Activated T-helper 9 cell treated with anti-CD3 and anti-CD28 coated beads, Interleukin-2, amount 50 U/mL, for 16 hours (primary cell): ENCODE data around the gene TMEM259.
A peak's percentile ranks its signal among the peaks of the same experiment; 100 is the strongest.

Experiments
- DNase-seq: peaks from one replicate; pipeline ENCODE4 v3.0.0-alpha.2; 2020; ENCODE audit warnings: low read depth

Gene TMEM259

DNA sequence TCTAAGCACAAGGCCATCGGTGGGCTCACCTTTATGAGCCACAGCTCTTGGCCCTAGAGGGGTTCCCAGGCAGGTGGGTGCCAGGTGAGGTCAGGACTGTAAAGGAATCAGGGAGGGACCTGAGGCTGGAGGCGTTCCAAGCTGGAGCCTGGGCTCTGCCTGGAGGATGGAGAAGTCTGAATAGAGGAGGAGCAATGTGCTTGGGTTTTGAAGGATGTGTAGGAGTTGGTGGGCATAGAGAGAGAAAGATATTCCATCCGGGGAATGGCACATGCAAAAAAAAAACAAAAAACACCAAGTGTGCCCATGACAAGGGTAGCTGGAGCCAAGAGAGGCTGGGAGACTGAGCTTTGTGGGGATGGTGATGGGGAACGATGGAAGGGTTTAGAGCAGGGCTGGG, 18.3 kb downstream of the TMEM259 start:
- no peak for DNase-seq

DNA sequence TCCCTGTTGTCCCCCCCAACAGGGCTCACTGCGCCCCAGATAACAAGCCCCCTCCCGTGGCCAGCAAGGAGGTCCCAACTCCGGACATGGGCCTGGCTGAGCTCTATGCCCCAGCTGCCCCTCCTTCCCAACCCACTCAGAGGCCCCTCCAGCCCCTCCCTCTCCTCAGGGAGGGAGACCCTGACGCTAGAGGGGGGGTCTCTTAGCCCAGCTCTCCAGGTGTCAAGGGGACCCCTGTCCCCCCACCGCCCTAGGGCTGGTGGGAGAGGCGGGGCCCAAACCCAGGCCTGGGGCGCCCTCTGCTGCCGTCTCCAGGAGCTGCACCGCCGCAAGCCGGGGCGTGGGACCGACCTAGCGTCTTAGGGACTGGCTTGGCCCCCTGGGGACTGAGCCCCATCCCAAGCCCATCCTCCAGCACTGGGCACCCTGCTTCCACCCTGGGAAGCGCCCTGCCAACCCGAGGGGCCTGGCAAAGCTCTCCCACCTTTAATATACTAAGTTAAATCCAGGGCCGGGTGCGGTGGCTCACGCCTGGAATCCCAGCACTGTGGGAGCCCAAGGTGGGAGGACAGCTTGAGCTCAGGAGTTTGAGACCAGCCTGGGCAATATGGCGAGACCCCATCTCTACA, 19.3 kb downstream of the TMEM259 start:
- peak; percentile 58 for DNase-seq

- DNase-seq = no peak
Measured at GRCh38 chr19:1000591-1001537, 20.1 kb downstream of the TMEM259 start.

DNA sequence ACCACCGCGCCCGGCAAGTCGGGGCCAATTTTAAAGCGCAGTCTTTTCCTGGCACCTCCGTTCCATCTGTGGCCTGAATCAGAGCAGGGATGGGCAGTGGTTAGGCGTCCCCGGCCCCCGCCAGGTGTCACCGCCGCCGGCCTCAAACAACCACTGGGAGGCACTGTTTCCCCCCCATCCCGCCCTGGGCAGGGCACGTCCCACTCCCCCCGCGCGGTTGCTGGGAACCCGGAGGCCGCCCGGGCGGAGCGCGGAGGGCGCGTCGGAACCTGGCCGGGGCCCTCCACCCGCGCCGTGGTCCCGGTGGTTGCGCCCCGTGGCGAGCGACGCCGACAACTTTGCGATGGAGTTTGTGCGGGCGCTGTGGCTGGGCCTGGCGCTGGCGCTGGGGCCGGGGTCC, 20.8 kb downstream of the TMEM259 start, which contains the start of gene GRIN3B:
TSS of gene GRIN3B (plus strand) at position 325 of the 400 bp plus-strand sequence. CDS start at position 344, 19 bp downstream.
- DNase-seq = peak; percentile 51

GRCh38 chr19:999379-999719, 21.6 kb downstream of the TMEM259 start:
- DNase-seq = no peak

GRCh38 chr19:998064-998463, 22.9 kb downstream of the TMEM259 start:
- DNase-seq = no peak

DNA sequence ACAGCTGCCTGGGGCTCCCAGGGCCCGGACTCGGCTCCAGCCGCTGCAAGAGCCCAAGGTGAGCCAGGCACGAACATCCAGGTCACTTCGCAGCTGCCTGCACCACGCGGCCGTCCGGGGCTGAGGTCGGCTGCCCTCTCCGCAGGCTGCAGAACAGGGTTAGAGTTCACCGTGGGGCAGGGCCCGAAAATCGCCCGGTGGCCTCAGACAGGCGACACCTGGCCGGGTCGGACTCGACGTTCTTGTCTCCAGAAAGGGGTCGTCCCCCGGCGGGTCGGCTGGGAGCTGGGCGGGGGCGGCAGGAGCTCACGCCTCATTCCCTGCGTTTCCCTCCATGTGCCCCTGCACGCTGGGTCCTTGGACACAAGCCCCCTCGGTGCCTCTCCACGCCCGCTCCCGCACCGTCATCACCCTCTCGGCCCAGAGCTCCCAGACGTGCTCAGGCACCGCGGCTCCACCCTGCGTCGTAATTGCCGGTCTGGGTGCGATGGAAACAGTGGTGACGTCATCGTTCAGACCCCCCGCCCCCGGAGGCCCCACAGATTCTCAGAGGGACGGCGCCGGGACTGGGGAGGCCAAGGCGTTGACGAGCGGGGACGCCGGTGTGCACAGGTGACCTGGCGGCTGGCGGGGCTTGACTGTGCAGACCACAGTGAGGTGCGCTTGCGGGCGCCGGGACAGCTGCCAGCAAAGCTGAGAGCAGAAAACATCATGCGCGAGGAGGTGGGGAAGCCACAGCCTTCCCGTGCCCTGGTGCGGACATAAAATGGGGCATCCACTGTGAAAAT, 24.7 kb downstream of the TMEM259 start:
- peak; percentile 62 for DNase-seq

- no peak for DNase-seq
Measured at GRCh38 chr19:995051-995827, 25.7 kb downstream of the TMEM259 start.

DNA sequence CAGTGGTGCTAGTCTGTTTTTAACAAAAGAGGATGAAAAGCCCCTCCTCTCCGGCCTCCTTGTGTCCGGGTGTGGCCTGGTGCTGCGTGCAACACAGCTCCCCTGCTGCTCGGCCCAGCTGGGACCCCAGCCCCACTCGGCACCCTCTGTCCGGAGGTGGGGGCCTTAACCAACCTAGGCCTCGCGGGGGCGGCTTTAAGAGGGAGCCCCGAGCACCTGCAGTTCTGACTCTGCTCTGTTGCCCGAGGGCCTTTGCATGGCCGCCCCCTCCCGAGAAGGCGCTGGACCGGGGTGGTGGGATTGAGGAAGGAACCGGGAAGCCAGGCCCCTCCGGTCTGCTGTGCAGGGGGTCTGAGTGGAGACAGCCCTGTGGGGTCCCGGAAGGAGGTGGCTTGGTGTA, 26.4 kb downstream of the TMEM259 start:
- no peak for DNase-seq

DNA sequence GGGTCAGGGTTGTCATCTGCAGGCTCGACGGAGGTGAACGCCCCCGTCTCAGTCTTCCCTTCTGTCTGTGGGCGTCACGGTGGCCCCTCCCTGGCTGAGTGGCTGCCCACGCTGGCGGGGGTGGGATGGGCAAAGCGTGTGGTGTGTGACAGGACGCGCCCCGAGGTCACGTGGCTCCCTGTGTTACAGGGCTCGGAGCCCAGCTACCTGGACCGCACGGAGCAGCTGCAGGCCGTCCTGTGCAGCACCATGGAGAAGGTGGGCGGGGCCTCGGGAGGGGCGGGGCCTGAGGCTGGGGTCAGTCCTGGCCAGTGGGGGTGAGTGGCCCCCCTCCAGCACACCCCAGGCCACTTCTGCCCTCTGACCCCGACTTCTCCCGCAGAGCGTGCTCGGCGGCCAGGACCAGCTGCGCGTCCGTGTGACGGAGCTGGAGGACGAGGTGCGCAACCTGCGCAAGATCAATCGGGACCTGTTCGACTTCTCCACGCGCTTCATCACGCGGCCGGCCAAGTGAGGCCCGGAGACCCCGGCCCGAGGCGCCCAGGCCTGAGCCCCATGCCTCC, 27.0 kb downstream of the TMEM259 start:
- no peak for DNase-seq

- DNase-seq = no peak
Measured at GRCh38 chr19:993361-993830, 27.5 kb downstream of the TMEM259 start.

GRCh38 chr19:992670-993055, 28.3 kb downstream of the TMEM259 start:
- no peak for DNase-seq

DNA sequence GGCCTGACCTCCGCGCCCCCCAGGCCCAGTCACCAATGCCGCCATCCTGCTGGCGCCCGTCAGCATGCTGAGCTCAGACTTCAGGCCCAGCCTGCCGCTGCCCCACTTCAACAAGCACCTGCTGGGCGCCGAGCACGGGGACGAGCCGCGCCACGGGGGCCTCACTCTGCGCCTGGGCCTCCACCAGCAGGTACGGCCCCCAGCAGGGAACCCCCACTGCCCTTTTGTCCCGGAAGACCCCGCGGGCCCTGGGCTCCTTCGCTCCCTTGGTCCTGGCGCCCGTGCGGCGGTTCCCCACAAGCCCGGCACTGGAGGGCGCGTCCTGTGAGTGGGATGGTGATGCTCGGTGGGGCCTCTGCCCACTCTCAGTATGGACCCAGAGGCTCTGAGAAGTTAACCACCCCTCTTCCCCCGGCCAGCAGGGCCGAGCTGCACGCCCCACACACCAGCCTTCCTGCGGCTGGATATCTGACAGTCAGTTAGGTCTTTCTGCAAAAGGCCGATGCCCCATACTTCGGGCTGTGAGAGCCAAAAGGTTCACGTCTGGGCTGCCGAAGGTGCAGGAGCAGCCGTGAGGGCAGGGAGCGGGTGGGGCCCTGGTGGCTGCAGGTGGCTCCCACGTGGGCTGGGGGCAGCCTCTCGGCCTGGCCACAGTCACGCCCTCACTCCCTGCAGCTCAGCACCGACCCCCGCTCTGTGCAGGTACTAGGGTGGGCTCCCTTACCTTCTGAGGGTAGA, 28.8 kb downstream of the TMEM259 start:
- no peak for DNase-seq

DNA sequence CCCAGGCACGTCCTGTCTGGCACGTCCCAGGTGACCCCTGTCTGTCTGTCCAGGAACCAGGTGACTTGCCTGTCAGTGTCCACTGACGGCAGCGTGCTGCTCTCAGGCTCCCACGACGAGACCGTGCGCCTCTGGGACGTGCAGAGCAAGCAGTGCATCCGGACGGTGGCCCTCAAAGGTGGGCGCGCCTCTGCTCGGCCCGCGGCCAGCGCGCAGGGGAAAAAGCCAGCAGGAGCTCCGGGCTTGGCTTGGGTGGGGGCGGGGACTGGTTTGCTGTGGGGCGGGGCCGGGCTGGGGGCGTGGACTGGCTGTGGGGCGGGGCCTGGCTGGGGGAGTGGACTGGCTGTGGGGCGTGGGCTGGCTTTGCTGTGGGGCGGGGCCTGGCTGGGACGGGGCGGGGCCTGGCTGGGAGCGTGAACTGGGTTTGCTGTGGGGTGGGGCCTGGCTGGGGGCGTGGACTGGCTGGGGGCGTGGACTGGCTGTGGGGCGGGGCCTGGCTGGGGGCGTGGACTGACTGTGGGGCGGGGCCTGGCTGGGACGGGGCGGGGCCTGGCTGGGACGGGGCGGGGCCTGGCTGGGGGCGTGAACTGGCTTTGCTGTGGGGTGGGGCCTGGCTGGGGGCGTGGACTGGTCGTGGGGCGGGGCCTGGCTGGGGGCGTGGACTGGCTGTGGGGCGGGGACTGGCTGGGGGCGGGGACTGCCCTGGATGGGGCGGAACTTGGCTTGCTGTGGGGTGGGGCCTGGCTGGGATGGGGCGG, 29.6 kb downstream of the TMEM259 start:
- peak; percentile 45 for DNase-seq

DNA sequence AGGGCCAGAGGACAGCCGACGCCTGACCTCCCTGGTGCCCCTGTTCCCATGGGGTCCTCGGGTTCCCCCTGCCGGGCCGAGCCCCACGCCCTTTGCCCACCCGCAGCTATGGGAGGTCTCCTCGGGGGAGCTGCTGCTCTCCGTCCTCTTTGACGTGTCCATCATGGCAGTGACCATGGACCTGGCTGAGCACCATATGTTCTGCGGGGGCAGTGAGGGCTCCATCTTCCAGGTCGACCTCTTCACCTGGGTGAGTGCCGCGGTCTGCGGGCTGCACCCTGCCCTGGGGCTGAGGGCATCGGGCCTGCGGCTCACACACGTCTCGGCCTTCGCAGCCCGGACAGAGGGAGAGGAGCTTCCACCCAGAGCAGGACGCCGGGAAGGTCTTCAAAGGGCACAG, 30.2 kb downstream of the TMEM259 start:
- DNase-seq = no peak

- no peak for DNase-seq
Measured at GRCh38 chr19:990119-990571, 30.8 kb downstream of the TMEM259 start.

DNA sequence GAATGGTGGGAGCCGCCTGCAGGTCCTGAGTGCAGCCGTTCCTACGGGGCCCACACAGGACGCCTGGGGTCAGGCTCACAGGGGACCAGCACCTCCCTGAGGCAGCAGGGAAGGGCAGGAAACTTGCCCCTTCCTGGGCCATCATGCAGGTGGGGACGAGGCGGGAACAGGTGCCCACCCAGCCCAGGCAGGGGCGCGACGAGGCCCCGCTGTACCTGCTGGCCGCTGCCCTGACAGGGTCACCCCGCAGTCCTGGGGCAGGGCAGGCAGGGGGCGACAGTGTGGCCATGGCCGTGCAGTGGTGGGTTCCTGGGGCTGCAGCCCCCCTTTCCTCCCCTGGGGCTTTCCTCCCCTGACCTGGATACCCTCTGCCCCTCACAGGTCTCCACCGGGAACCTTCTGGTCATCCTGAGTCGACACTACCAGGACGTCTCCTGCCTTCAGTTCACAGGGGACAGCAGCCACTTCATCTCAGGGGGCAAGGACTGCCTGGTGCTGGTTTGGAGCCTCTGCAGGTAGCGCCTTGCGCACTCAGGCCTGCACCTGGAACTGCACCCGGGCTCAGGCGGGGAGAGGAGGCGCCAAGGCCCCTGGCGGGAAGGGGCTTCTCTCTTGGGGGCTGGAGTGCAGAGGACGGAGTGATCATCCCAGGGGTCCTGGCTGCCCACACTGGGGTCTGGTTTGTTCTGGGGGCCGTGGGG, 31.4 kb downstream of the TMEM259 start:
- no peak for DNase-seq

DNA sequence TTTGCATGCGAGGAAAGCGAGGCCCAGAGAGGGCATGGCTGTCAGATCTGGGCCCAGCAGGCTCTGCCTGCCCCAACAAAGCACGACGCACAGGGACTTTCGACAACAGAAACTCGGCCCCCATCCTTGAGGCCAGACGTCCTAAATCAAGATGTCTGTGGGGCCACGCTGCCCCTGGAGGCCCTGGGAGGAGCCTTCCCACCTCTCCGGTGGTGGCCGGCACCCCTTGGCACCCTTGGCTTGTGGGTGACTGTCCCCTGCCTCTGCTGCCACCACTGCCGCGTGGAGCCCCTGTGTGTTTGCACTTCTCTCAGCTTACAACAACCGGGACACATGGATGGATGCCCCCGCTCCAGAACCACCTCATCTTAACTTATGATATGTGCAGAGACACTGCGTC, 32.4 kb downstream of the TMEM259 start:
- no peak for DNase-seq

DNA sequence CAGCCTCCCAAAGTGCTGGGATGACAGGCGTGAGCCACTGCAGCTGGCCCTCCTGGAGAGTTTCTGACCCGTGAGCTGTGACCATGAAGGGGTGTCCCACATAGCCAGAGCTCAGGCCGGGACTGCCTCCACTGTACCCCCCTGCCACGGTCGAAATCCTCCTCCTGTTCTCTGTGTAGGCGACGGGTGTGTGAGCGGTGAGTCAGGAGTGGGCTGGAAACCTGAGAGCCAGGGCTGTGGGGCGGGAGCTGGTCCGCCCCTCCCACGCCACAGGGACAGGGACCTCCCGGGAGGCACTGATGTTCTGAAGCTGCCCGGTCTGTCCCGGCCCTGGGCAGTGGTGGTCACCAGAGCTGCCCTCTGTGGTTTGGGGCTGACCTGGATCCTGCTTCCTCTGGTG, 32.8 kb downstream of the TMEM259 start:
- DNase-seq = no peak
